Measurements from ENCODE around the gene CDCP1.

DNA sequence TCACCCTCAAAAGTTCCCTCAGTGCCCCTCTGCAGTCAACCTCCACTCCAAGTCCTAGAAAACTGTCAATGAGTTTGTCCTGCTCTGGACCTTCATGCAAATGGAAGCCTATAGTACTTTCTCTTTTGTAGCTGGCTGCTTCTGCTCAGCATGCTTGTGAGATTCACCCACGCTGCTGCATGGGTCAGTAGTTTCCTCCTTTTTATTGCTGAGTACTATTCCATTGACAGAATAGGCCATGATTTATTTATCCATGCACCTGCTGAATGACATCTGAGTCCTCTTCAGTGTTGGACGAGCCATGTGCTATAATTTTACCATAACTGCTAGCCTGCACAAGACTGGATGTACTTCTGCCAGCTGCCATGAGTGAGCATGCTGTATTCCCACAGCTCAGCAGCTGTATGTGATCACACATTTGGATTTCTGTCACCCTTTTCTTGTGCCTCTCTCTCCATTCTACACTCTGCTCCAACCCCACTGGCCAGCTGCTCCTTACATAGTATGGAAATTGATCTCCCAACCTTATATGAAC lies 26.3 kb downstream of the CDCP1 start:
- TF ChIP-seq, protein P1, sequence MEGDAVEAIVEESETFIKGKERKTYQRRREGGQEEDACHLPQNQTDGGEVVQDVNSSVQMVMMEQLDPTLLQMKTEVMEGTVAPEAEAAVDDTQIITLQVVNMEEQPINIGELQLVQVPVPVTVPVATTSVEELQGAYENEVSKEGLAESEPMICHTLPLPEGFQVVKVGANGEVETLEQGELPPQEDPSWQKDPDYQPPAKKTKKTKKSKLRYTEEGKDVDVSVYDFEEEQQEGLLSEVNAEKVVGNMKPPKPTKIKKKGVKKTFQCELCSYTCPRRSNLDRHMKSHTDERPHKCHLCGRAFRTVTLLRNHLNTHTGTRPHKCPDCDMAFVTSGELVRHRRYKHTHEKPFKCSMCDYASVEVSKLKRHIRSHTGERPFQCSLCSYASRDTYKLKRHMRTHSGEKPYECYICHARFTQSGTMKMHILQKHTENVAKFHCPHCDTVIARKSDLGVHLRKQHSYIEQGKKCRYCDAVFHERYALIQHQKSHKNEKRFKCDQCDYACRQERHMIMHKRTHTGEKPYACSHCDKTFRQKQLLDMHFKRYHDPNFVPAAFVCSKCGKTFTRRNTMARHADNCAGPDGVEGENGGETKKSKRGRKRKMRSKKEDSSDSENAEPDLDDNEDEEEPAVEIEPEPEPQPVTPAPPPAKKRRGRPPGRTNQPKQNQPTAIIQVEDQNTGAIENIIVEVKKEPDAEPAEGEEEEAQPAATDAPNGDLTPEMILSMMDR (IDR thresholded peaks at IDR 0.05) = no peak
- TF ChIP-seq POLR2A (IDR thresholded peaks at IDR 0.05) = no peak
